Parathyroid adenoma (tissue), 2 donors: ENCODE results near the gene NRM.

Experiments
- H2AFZ ChIP-seq: fragments of 300-600 bp; sonication (generic); one replicate; pipeline ENCODE4 v1.7.0; 2017; ENCODE audit warnings: antibody characterized with exemption, mild to moderate bottlenecking
- H3K27ac ChIP-seq: fragments of 300-600 bp; sonication (generic); one replicate; pipeline ENCODE4 v1.7.0; 2017
- H3K27me3 ChIP-seq: fragments of 300-600 bp; sonication (generic); one replicate; pipeline ENCODE4 v1.7.0; 2017; ENCODE audit warnings: low read length; ENCODE audit not compliant: control insufficient read depth, insufficient read depth
- H3K36me3 ChIP-seq: fragments of 300-600 bp; sonication (generic); one replicate; pipeline ENCODE4 v1.7.0; 2017; ENCODE audit warnings: low read length; ENCODE audit not compliant: control insufficient read depth, insufficient read depth
- H3K4me1 ChIP-seq: fragments of 300-600 bp; sonication (generic); one replicate; pipeline ENCODE4 v1.7.0; 2017; ENCODE audit warnings: control low read depth
- H3K4me2 ChIP-seq: fragments of 300-600 bp; sonication (generic); one replicate; pipeline ENCODE4 v1.7.0; 2017; ENCODE audit warnings: low read length
- H3K4me3 ChIP-seq: fragments of 300-600 bp; sonication (generic); one replicate; pipeline ENCODE4 v1.7.0; 2017; ENCODE audit warnings: low read depth, low read length
- H3K79me2 ChIP-seq: fragments of 300-600 bp; sonication (generic); one replicate; pipeline ENCODE4 v1.7.0; 2017; ENCODE audit warnings: control low read depth
- H3K9ac ChIP-seq: fragments of 300-600 bp; sonication (generic); one replicate; pipeline ENCODE4 v1.7.0; 2017; ENCODE audit warnings: mild to moderate bottlenecking
- H3K9me3 ChIP-seq: fragments of 300-600 bp; sonication (generic); one replicate; pipeline ENCODE4 v1.7.0; 2017; ENCODE audit warnings: low read length; ENCODE audit not compliant: control insufficient read depth
- CTCF ChIP-seq: fragments of 300-600 bp; sonication (generic); IDR thresholded peaks from one replicate; pipeline ENCODE4 v1.7.0; 2017; ENCODE audit warnings: antibody characterized with exemption, mild to moderate bottlenecking
- donor health status: primary hyperparathyroidism.

Gene NRM

GRCh38 chr6:30656513-30656912, 34.3 kb downstream of the NRM start:
- no peak overlapping the region for H2AFZ ChIP-seq
- no peaks in the 10 kb centered on the region for H3K4me1 ChIP-seq
- no peaks in the 10 kb centered on the region for H3K36me3 ChIP-seq
- no peaks in the 10 kb centered on the region for H3K27me3 ChIP-seq
- no peak overlapping the region for H3K4me3 ChIP-seq
- no peak overlapping the region for H3K4me2 ChIP-seq
- TF ChIP-seq CTCF = no peak
- no peak overlapping the region for H3K27ac ChIP-seq
- no peaks in the 10 kb centered on the region for H3K79me2 ChIP-seq
- no peaks in the 10 kb centered on the region for H3K9me3 ChIP-seq
- H3K9ac ChIP-seq = no peak overlapping the region

- no peak for TF ChIP-seq CTCF
- H3K4me3 ChIP-seq = no peak overlapping the region
- no peak overlapping the region for H2AFZ ChIP-seq
- H3K36me3 ChIP-seq = no peaks in the 10 kb centered on the region
- H3K79me2 ChIP-seq = no peaks in the 10 kb centered on the region
- H3K9ac ChIP-seq = no peak overlapping the region
- H3K4me2 ChIP-seq = no peak overlapping the region
- no peaks in the 10 kb centered on the region for H3K4me1 ChIP-seq
- no peaks in the 10 kb centered on the region for H3K27me3 ChIP-seq
- H3K27ac ChIP-seq = no peak overlapping the region
- H3K9me3 ChIP-seq = no peaks in the 10 kb centered on the region
Observed at GRCh38 chr6:30655743-30656094, 35.1 kb downstream of the NRM start.

- H3K4me1 ChIP-seq = no peaks in the 10 kb centered on the region
- no peaks in the 10 kb centered on the region for H3K27me3 ChIP-seq
- no peak overlapping the region for H2AFZ ChIP-seq
- H3K9ac ChIP-seq = no peak overlapping the region
- H3K4me2 ChIP-seq = no peak overlapping the region
- H3K36me3 ChIP-seq = no peaks in the 10 kb centered on the region
- no peak for TF ChIP-seq CTCF
- no peaks in the 10 kb centered on the region for H3K9me3 ChIP-seq
- no peak overlapping the region for H3K27ac ChIP-seq
- H3K79me2 ChIP-seq = no peaks in the 10 kb centered on the region
- no peak overlapping the region for H3K4me3 ChIP-seq
Observed at GRCh38 chr6:30654798-30655742, 35.7 kb downstream of the NRM start.

GRCh38 chr6:30651143-30651542, 39.6 kb downstream of the NRM start:
- Histone ChIP-seq H2AFZ (no peak overlapping the region), H3K27me3 (no peaks in the 10 kb centered on the region), H3K9me3 (no peaks in the 10 kb centered on the region), H3K36me3 (no peaks in the 10 kb centered on the region), H3K4me1 (peaks cover 5% of the 10 kb centered on the region), H3K79me2 (peaks cover 18% of the 10 kb centered on the region), H3K27ac (no peak overlapping the region), H3K4me3 (no peak overlapping the region), H3K4me2 (no peak overlapping the region), H3K9ac (no peak overlapping the region)
- TF ChIP-seq CTCF = no peak
